Subcutaneous adipose tissue (tissue), 4 donors: ENCODE results near the gene RTN4. TPM values are rescaled to one million over a fixed set of nuclear protein-coding genes. Genes with fewer than 3 reads are reported as not detected.

ENCODE experiments used
- total RNA-seq, 4 donors: library from RNA; depleted of rRNA; stranded (reverse); fragments of >200 nt; gene quantifications; one replicate each; pipeline ENCODE4 v1.1.0, GENCODE V29; 2016
- TF ChIP-seq, protein P1 (sequence below): fragments of 450-650 bp; IDR thresholded peaks from one replicate; pipeline ENCODE4 v1.5.1; 2016; ENCODE audit warnings: low read depth, mild to moderate bottlenecking, control low read depth, antibody characterized with exemption, moderate library complexity

The RTN4 gene
- total RNA-seq, 4 donors from 2014 or later = 347 to 464 (median 405) TPM

DNA sequence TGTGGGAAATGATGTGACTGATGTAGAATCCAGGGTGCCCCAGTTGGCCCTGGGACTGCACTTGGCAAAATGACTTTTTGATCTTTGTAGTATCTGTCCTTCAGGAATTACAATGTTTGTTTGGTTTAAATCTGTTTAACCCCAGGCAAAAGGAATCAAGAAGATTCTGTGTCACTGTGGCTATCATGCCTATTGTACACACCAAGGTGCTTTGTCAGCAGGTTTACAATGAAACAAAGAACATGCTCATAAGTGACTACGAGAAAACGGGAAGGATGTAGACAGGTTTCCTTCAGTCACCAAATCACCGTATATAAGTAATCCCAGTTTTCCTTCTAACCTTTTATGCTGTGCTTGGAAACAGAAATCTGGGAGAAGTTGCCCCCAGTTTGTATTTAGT lies 109.5 kb downstream of the RTN4 start:
- TF ChIP-seq, protein P1, sequence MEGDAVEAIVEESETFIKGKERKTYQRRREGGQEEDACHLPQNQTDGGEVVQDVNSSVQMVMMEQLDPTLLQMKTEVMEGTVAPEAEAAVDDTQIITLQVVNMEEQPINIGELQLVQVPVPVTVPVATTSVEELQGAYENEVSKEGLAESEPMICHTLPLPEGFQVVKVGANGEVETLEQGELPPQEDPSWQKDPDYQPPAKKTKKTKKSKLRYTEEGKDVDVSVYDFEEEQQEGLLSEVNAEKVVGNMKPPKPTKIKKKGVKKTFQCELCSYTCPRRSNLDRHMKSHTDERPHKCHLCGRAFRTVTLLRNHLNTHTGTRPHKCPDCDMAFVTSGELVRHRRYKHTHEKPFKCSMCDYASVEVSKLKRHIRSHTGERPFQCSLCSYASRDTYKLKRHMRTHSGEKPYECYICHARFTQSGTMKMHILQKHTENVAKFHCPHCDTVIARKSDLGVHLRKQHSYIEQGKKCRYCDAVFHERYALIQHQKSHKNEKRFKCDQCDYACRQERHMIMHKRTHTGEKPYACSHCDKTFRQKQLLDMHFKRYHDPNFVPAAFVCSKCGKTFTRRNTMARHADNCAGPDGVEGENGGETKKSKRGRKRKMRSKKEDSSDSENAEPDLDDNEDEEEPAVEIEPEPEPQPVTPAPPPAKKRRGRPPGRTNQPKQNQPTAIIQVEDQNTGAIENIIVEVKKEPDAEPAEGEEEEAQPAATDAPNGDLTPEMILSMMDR = no peak

DNA sequence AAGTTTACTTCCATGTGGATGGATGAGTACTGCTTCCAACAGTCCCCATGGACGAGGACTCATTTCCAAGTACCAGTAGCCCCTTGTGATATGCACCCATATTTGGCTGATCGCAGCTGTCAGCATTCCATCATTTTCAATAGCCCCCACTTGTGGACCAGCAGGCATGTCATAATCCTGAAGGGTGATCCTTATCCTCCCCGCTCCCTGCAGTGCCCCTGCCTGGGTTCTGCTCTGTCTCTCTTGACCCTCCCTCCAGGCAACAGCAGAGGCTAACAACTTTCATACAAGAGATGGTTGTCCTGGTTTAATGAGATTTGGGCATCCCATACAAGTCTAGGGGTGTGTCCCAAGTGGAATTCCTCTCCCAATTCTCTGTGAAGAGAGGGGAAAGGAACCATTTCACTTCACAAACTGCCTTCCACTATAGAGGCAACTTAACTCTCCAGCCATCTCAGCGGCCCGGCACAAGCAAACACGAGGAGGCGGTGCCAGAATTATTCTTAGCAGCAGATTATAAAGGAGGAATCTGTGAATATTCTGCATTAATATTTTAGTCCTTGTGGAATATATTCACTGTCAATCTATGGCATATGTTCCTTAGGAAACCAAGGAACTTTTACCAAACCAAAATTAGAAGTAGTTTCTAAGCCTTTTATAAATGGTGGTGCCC lies 110.7 kb downstream of the RTN4 start:
- TF ChIP-seq, protein P1 = no peak

DNA sequence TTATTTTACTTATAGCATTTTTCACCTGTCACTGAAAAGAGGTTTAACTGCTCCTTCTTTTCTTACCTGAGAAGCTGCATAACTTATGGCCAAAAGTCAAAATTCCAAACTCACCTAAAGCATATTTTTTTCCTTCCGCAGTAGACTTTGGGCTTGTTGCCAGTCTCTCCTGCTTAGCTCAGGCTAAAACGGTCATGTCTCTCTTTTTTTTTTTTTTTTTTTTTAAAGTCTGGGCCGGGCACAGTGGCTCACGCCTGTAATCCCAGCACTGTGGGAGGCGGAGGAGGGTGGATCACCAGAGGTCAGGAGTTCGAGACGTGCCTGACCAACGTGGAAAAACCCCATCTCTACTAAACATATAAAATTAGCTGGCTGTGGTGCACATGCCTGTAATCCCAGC lies 113.5 kb downstream of the RTN4 start:
- TF ChIP-seq, protein P1 = no peak

DNA sequence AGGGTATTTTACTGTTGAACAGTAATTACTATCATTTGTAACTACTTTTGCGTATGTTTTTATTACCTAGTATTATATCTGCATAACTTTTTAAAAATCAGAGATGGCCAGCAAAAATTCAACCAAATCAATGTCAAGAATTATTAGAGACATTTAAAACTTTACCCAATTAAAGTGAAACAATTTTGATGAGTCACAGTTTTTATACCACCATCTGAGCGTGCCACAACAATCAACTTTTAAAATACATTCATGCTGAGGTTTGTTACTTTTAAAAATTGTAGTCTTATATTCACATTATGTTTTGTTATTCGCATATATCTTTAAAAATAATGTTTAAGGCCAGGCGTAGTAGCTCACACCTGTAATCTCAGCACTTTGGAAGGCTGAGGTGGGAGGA lies 114.9 kb downstream of the RTN4 start:
- TF ChIP-seq, protein P1 = no peak

DNA sequence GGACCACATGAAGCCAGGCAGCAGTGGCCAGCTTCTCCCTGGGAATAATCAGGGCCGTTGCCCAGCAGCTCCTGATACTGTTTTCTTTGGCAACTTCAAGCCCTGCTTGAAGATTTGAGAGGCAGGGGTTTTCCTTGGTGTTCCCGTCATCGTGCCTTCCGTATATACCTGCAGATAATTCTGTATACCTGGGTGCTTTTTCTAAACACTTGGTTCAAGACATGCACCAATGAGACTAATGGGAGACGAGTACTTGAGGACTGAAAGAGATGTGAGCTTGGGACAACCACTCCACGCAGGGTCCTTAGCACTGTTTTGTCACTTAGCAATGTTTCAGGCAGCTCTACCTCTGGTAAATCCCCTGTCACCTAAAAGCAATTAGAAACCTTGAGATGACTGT lies 118.8 kb downstream of the RTN4 start:
- TF ChIP-seq, protein P1 = no peak

DNA sequence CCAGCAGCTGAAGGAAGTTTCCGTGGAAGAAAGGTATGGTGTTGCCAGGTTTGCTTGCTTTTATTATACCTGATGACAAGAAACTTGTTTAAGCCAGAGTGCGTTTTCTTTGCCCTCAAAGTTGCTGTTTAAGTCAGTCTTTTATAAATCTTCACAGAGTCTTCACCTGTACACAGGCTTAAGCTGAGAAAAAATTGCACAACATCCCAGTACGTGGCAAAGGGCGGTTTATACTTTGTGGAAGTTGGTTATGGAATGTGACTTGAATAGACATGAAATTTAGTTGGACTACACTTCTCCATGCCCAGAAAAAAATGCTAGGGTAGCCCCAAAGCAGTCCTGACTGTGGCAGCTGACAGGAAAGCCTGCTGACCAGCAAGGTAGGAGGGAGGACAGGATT lies 121.5 kb downstream of the RTN4 start:
- TF ChIP-seq, protein P1 = no peak

DNA sequence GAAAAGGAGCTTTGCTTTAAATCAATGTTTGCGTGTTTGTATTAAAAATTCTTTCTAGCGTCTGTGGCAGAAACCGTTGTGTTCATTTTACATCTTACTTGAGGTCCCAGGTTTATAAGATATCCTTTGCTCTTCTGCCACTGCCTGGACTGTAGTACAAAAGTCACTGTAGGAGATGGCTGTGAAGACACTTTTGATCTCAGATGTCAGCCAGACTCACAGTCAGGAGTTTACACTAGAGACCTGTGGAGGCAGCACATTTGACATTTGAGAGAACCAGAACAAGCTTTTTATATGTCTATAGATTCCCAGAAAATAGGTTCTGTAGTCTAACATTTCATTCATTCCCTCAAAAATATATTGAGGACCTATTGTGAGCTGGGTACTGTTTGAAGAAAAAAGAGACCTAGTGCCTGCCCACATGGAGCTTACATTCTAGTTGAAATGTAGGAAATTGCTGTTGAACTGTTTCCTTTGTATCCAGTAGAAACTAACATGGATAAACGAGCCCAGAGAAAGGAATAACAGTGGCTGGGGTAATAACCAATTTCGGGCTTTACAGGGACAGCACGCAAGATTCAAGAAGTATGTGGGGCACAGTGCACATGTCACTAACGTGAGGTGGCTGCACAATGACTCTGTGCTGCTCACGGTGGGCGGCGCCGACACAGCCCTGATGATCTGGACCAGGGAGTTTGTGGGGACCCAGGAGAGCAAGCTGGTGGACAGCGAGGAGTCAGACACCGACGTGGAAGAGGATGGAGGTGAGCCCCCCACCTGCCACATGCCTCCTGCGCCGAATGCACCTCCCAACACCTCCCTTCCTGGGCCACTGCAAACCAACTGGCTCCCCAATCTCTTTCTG lies 122.3 kb downstream of the RTN4 start:
- TF ChIP-seq, protein P1 = no peak
